Measurements from ENCODE around the gene SLC44A5. TPM values are rescaled to one million over a fixed set of nuclear protein-coding genes. Genes with fewer than 3 reads are reported as not detected.
A peak's percentile ranks its signal among the peaks of the same experiment; 100 is the strongest.

SLC44A5 gene
- total and polyA plus RNA-seq, 2 donors from 2014 or later = 0.66 to 5.0 TPM

DNA sequence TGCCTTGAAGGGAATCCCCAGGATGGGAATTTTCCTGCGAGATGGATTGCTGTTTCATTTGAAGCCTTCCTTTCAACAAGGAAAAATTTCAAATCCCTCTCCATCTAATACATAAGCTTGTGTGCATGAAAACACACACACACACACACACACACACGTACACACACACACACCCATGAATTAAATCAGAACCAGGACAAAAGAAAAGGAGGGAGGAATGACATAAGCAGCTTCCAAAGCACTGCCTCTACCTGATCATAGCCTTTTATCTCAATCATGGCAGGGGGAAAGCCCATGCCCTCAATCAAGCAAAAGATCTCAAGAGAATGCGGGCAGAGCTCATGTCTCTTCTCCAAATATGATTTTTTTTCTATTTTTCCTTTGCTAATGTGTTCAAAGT, 139.7 kb downstream of the SLC44A5 start:
- peak in 1 of 5 donors; percentile 14 for DNase-seq
- H3K9me3 ChIP-seq (ENCODE audit: control insufficient read depth in 2 of 3, insufficient read depth in 1 of 3, low read length in 3 of 3) = peaks cover 0 to 2% (median 0%) of the 10 kb centered on the region in 3 donors
- no peaks in the 10 kb centered on the region for H3K27me3 ChIP-seq (ENCODE audit: control insufficient read depth, insufficient read depth, low read length)
- H3K36me3 ChIP-seq (ENCODE audit: control insufficient read depth in 2 of 3, insufficient read depth in 3 of 3, low read length in 3 of 3) = no peaks in the 10 kb centered on the region
- H3K27ac ChIP-seq (ENCODE audit: low read depth in 2 of 2, low read length in 2 of 2) = no peak overlapping the region
- intact Hi-C loops (cut with DNase I) = no loop called here
- H3K9ac ChIP-seq (ENCODE audit: low read length in 3 of 3) = no peak overlapping the region
- FAIRE-seq = no peak
- H3K4me3 ChIP-seq (ENCODE audit: low read length in 3 of 3) = no peak overlapping the region
- no peaks in the 10 kb centered on the region for H3K4me1 ChIP-seq (ENCODE audit: control insufficient read depth in 2 of 3, insufficient read depth in 2 of 3, low read depth in 1 of 3, low read length in 3 of 3)
- TF ChIP-seq, protein P1, sequence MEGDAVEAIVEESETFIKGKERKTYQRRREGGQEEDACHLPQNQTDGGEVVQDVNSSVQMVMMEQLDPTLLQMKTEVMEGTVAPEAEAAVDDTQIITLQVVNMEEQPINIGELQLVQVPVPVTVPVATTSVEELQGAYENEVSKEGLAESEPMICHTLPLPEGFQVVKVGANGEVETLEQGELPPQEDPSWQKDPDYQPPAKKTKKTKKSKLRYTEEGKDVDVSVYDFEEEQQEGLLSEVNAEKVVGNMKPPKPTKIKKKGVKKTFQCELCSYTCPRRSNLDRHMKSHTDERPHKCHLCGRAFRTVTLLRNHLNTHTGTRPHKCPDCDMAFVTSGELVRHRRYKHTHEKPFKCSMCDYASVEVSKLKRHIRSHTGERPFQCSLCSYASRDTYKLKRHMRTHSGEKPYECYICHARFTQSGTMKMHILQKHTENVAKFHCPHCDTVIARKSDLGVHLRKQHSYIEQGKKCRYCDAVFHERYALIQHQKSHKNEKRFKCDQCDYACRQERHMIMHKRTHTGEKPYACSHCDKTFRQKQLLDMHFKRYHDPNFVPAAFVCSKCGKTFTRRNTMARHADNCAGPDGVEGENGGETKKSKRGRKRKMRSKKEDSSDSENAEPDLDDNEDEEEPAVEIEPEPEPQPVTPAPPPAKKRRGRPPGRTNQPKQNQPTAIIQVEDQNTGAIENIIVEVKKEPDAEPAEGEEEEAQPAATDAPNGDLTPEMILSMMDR (IDR thresholded peaks at IDR 0.05; ENCODE audit: borderline replicate concordance, extremely low read depth, insufficient read depth) = no peak

DNA sequence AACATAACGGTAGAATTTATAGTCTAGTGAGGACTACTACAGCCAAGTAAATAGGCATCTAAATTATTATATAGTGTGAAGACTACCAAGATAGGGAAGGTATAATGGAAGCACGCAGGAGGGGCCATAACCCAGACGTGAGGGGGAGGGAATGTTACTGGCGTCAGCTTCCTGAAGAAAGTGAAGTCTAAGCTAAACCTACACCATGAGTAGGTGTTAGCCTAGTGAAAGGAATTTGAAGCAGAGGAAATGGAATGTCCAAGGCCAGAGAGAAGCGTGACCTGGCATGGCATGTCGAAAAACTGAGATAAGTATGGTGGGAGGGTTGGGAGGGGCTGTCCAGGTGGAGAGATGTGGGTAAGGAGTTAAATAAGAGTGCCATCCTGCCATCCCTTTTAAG, 140.5 kb downstream of the SLC44A5 start:
- DNase-seq (peak in 3 of 5 donors; percentile 23 to 46 (median 41)), FAIRE-seq (no peak)
- intact Hi-C loops (cut with DNase I) = no loop called here
- H3K4me1 ChIP-seq (ENCODE audit: control insufficient read depth in 2 of 3, insufficient read depth in 2 of 3, low read depth in 1 of 3, low read length in 3 of 3) = no peaks in the 10 kb centered on the region
- no peaks in the 10 kb centered on the region for H3K36me3 ChIP-seq (ENCODE audit: control insufficient read depth in 2 of 3, insufficient read depth in 3 of 3, low read length in 3 of 3)
- no peak overlapping the region for H3K4me3 ChIP-seq (ENCODE audit: low read length in 3 of 3)
- peaks cover 0 to 2% (median 0%) of the 10 kb centered on the region in 3 donors for H3K9me3 ChIP-seq (ENCODE audit: control insufficient read depth in 2 of 3, insufficient read depth in 1 of 3, low read length in 3 of 3)
- TF ChIP-seq, protein P1 (IDR thresholded peaks at IDR 0.05; ENCODE audit: borderline replicate concordance, extremely low read depth, insufficient read depth) = no peak
- no peak overlapping the region for H3K27ac ChIP-seq (ENCODE audit: low read depth in 2 of 2, low read length in 2 of 2)
- H3K9ac ChIP-seq (ENCODE audit: low read length in 3 of 3) = no peak overlapping the region
- H3K27me3 ChIP-seq (ENCODE audit: control insufficient read depth, insufficient read depth, low read length) = no peaks in the 10 kb centered on the region

DNA sequence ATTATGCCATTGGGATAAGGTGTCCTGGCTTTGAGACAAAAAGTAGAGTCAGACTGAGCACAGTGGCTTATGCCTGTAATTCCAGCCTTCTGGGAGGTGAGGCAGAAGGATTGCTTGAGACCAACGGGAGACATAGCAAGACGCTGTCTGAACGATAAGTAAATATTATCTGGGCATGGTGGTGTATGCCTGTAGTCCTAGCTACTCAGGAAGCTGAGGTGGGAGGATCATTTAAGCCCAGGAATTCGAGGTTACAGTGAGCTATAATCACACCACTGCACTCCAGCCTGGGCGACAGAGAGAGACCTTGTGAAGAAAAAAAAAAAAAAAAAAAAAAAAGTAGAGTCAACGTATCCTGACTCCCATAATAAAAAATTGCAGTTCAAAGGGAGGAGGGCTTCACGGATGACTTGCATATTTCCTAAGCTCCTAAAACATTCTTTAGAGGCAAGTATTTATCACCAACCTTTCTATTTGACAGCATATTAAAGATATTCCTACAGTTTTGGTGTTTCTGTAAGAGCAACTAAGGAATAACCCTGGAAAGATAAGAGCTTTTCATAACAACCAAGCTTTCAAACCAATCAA, 141.2 kb downstream of the SLC44A5 start:
- no peaks in the 10 kb centered on the region for H3K27me3 ChIP-seq (ENCODE audit: control insufficient read depth, insufficient read depth, low read length)
- intact Hi-C loops (cut with DNase I) = no loop called here
- FAIRE-seq (no peak), DNase-seq (peak in 2 of 5 donors; percentile 12 to 13)
- H3K4me3 ChIP-seq (ENCODE audit: low read length in 3 of 3) = no peak overlapping the region
- H3K9me3 ChIP-seq (ENCODE audit: control insufficient read depth in 2 of 3, insufficient read depth in 1 of 3, low read length in 3 of 3) = peaks cover 0 to 2% (median 0%) of the 10 kb centered on the region in 3 donors
- no peak overlapping the region for H3K27ac ChIP-seq (ENCODE audit: low read depth in 2 of 2, low read length in 2 of 2)
- TF ChIP-seq, protein P1 (IDR thresholded peaks at IDR 0.05; ENCODE audit: borderline replicate concordance, extremely low read depth, insufficient read depth) = no peak
- H3K4me1 ChIP-seq (ENCODE audit: control insufficient read depth in 2 of 3, insufficient read depth in 2 of 3, low read depth in 1 of 3, low read length in 3 of 3) = no peaks in the 10 kb centered on the region
- H3K36me3 ChIP-seq (ENCODE audit: control insufficient read depth in 2 of 3, insufficient read depth in 3 of 3, low read length in 3 of 3) = no peaks in the 10 kb centered on the region
- no peak overlapping the region for H3K9ac ChIP-seq (ENCODE audit: low read length in 3 of 3)

All from kidney (tissue), 14 donors.